Measurements from ENCODE around the gene PI4KA. TPM values are rescaled to one million over a fixed set of nuclear protein-coding genes. Genes with fewer than 3 reads are reported as not detected.
A peak's percentile ranks its signal among the peaks of the same experiment; 100 is the strongest.
"Not testable (repeated sequence)": the region's sequence is repeated elsewhere in the genome, so short reads cannot be mapped to it uniquely, and the experiment has no call there.

The PI4KA gene
- total RNA-seq, 1 experiment from 2014 or later = 23.8 TPM

DNA sequence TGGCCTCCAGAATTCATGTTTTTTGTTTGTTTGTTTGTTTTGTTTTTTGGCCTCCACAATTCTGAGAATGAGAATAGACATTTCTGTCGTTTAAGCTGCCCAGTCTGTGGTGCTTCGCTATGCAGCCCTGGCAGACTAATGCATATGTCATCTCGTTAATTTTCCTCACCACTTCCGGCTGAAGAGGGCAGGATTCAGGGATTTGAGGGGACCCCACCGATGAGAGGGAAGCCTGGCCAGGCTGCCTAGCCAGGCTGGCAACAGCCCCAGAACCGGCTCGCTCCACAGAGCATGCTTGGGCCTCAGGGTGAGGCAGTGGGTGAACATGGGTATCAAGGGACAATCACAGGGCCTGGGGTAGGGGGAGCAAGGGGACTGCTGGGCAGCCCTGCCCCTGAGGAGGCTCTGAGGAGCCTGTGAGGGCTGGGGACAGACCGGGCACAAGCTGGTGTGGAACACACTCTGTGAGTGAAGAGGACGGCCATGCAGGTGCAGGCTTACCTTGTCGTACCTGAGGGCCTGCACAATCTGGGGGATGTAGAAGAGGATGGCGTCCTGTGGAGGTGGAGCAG lies 132.5 kb downstream of the PI4KA start:
- DNase-seq (ENCODE audit: low read depth) = peak; percentile 69

DNA sequence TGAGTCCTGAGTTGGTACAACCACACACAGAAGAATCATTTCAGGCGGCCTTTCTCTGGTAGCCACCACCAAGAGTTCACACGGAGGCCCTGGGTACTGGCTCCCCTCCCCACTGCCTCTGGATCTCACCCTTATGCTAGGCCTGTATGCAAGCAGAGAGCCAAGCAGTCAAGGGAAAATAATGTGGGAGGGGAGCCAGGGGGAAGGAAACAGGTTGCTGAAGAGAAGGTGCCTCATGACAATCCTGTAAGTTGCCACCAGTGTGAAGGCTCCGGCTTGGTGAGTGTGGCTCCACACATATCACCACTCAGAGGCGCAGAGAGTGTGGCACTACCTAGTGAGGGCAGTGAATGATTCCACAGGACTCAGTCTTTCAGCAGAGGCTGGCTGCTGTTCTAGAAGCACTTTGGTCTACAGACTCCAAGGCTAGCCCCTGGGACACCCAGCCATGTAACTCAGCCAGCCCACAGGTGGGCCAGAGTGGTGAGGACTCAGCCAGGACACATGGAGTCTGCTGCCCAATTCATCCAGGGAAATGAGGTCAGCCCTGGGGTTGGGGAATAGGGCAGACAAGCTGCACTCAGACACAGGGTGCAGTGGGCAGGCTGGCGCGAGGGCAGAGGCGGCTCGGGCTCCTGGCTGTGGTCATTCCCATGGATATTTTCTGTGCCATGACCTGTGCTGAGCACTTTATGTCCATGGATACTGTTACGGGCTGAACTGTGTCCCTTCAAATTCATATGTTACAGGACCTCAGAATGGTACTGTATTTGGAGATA lies 133.7 kb downstream of the PI4KA start:
- no peak for DNase-seq (ENCODE audit: low read depth)

DNA sequence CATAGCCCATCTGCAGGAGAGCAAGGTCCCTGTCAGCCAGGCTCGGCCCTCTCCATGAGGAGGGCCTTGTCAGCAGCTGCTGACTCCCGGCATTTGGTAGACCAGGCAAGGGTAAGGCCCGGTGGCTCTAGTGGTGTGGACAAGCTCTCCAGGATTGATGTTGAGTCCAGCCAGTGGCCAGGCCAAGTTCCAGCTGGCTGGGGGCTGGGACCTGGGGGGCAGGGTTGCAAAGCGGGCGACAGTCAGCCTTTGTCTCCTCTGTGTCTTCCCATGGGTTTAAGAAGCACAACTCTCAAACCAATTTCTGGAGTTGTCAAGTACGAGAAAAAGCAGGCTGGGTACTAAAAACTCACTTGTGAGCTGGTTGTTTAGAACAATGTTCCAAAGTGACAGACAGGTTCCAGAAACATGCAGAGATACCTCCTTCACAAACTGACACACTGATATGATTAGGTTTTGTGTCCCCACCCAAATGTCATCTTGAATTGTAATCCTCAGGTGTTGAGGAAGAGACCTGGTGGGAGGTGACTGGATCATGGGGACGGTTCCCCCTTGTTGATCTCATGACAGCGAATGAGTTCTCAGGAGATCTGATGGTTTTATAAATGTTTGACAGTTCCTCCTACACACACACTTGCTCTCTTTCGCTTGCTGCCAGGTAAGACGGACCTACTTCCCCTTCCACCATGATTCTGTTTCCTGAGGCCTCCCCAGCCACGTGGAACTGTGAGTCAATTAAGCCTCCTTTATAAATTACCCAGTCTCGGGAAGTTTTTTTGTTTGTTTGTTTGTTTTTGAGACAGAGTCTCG lies 137.0 kb downstream of the PI4KA start:
- DNase-seq (ENCODE audit: low read depth) = no peak

DNA sequence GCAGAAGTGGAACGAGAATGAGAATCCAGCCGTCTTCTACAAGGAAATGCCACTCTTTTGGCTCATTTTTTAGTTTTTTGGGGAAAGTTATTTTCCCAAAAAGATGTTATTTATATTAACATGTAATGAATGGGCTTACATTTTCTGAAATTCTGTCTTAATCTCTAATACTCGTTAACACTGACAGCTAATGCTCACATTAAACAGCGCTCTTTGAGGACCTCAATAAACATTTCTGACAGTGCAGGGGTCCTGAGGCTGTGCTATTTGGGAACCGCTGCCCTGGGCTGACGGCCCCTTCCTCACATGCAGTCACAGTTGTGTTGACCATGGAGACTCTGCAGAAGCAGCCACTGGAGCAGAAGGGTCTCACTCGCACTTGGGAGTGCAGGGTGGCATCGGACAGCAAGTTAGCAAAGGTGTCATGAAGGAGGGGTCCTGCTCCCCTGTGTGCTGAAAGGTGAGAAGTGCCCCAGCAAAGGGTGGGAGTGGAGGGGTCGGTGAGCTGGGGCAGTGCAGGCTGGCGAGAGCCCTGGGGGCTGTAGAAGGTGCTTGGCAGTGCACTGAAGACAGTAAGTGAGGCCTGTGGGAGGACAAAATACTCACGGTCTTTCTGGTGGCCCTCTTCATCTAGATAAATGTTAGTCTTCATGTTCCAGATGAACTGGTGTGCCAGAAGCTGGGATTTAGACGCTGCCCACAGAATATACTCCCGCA lies 137.8 kb downstream of the PI4KA start:
- no peak for DNase-seq (ENCODE audit: low read depth)

DNA sequence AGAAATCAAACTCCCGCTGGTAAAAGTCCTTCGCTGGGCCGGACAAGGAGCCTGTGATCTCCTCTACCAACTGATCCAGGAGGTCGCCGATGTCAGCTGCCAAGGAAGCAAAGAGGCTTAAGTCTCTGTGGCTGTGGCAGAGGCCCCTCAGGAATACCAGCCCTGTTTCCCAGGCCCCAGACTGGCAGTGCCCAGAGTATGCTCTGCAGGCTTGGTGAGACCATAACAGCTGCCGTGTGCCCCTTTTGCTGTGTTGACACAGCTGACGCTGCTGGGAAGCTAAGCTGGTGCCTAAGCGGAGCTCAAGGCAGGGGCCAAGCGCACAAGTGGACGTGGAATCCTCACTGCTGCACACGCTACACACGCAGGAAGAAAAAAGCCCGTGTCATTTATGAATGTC lies 139.9 kb downstream of the PI4KA start:
- not testable (repeated sequence) for DNase-seq (ENCODE audit: low read depth)

DNA sequence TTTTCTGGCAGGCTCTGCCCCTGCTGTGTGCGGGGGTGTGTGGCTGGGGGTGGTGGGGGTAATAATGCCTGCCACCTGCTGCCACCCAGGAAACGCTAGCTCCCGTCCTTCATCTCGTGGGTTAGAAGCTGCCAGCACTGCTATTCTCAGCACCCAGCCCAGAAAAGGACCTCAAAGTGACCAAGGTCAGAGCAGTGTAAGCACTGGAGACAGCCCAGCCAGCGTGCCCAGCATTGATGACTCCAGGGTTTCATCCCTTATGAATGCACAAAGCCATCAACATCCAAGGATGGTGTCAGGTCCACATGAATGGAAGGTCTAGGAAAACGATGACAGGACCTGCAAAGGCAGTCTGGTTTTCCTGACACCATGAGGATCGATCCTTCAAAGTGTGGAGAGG lies 140.6 kb downstream of the PI4KA start:
- DNase-seq (ENCODE audit: low read depth) = not testable (repeated sequence)

DNA sequence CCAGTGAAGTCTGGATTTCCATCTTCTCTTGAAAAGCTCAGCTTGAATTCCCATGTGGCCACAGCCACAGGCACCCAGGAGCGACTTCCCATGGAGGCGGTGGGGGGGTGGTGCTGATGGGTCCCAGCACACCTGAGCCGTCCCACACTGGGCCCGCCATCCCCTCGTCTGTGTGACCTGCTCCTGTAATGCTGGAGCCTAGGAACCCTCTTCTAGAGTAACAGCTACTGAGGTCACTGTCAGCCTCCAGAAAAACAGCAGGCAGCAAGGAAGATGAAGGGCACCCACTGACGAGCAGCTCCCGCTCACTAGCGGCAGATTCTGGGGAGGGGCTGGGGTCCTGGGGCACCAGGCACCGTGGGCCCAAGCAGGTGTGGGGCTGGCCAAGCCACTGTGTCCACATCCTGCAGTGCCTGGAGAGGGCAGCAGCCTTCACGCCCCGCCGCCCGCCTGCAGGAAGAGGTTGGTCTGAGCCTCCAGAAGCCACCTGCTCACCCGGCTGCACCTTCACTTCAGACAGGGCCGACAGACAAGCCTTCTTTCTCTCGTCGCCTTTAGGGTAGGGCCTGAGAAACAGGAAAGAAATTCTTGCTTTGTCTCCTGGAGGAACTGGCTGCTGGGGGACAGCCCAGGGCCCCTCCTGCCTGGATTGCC lies 141.3 kb downstream of the PI4KA start:
- not testable (repeated sequence) for DNase-seq (ENCODE audit: low read depth)

DNA sequence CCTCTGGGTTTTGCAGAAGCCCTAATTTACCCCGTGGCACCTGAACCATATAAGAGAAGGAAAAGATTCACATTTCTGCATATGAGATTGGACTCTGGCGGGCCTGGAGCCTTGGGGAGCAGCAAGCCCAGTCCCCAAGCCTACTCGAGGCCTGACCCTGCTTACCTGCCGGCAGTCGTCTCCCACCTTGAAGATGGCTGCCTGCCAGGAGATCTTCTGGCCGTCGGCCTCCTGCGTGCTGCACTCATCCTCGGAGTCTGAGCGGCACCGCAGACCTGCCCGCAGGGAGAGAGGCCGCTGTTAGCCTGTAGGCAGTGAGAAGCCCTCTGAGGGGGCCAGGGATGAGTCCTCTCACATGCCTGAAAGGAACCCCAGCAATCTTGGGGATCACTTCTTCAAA lies 145.5 kb downstream of the PI4KA start:
- not testable (repeated sequence) for DNase-seq (ENCODE audit: low read depth)

DNA sequence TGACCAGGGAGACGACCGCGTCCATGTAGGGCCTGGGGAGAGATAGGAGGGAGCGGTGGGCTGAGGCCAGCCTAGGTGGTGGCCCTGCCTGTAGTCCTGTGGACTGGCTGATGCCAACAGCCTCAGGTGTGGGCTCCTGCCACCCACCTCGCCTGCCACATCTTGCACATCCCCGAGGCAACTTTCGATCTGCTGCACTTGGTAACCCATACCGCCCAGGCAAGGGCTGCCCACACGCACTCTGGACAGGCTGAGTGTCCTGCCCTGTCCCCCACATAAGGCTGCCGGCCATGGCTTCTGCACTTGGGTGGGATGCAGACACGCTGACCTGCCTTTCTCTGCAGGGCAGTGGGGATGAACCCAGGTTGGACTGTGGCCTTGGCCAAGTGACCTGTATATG lies 148.6 kb downstream of the PI4KA start:
- not testable (repeated sequence) for DNase-seq (ENCODE audit: low read depth)

DNA sequence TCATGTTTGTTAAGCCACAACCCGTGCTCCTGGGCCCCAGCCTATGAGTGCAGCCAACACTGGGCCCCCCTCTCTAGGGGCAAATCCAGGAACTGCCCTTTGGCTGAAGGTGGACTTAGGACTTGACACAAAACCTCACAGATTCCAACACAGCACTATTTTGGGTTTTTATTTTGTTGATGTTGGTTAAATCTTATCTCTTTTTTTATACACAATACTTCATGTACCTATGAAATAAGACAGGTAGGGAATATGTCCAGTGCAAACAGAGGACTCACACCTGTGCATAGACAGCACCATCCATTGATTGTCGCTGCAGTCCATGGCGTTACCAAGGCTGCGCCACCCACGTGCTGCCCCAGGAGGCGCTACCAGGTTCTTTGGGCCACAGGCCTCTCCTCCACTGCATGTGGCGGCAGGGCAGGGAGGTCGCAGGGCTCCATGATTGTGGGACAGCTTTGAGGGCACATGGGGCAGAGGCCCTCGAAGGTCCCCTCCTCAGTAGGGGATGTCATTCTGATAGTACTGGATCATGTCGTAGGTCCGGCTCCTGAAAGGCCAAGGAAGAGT lies 151.0 kb downstream of the PI4KA start:
- DNase-seq (ENCODE audit: low read depth) = not testable (repeated sequence)

DNA sequence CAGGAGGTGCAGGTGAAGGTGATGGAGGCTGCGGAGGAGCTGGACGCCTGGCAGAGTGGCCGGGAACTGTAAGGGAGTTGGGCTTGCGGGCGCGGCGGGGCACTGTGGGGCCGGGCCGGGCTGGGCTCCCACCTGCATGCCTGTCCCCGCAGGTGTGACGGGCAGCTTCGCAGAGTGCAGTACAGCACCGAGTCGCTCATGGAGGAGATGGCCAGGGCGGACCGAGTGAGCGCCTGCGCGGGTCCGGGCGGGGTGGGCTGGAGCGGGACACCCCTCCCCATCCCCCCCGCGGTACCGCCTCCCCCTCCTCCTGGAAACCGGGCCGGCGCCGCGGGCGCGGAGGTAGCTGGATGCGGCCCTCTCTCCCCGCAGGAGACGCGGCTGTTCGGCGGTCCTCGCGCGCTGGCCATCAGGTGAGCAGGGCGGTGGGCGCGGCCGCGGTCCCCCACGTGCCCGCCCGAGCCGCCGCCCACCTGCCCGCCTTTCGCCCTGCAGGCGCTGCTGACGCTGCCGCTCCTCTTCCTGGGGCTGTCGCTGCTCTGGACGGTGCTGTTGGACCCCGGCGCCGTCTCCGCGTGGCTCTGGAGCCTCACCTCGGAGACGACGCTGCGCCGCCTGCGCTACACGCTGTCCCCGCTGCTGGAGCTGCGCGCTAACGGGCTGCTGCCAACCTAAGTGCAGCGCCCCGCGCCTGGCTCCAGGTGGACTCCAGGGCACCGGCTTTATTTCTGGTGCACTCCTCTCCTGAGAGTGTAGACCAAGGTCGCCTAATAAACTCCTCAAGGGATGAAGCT lies 154.6 kb downstream of the PI4KA start:
- DNase-seq (ENCODE audit: low read depth) = not testable (repeated sequence)

DNA sequence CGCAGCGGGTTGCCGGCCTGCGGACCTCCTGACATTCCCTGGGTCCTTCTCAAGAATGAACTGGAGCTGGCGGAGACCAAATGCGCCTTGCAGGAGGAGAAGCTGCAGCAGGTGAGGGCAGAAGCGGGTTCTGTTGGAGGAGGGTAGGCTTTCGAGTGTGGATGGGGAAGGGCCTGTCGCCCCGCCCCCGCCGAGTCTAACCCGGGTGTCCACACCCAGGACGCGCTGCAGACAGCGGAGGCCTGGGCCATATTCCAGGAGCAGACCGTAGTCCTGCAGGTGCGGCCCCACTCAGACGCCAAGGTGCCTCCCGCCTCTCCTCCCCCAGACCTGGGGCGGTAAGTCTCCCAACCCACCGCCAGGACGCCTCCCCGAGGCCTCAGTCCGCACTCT lies 155.2 kb downstream of the PI4KA start:
- DNase-seq (ENCODE audit: low read depth) = not testable (repeated sequence)

DNA sequence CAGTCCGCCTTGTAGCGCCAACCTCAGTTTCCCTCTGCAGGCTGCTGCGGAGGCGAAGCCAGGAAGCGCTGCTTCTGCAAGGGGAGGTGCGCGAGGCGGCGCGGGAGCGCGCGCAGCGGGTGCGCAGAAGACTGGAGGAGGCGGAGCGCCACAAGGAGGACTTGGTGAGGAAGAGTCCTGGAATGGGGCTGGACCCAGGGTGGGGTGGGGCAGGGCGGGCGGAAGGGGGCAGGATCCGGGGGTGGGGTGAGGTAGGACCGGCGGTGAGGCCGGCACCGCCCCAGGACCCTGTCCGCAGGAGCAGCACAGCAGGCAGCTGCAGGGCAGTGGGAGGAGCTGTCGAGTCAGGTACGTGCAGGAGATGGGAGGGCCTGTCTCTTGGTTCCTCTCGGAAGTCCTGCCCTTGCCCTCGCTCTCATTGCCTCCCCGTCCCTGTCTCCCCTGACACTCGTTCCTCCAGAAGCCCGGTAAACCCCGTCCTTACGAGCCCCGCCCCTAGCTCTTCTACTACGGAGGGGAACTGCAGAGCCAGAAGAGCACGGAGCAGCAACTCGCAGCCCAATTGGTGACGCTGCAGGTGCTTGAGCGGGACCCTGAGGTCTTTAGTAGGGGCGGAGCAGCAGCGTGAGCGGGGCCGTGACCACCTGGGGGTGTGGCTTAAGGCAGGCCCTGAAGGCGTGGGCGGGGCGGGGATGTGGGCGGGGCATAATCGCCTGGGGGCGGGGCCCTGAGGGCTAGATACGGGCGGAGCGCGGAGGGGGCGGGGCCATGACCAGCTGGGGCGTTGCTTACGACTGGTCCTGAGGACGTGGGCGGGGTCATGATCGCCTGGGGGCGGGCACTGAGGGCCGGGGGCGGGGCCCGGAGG lies 155.8 kb downstream of the PI4KA start:
- peak; percentile 86 for DNase-seq (ENCODE audit: low read depth)

DNA sequence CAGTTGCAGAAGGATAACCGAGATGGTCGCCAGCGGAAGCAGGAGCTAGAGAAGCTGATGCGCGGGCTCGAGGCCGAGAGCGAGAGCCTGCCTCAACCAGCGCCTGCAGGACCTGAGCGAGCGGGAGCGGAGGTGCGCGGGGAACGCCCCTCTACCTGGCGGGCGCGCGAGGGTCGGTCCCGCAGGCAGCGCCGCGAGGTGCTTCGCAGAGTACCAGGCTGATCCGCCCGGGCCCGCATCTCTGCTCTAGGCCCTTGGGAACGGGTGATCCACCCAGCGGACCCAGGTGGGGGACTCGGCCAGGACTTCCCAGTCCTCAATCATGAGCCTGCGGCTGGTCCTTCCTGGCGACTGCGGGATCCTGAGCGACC lies 156.5 kb downstream of the PI4KA start:
- not testable (repeated sequence) for DNase-seq (ENCODE audit: low read depth)

DNA sequence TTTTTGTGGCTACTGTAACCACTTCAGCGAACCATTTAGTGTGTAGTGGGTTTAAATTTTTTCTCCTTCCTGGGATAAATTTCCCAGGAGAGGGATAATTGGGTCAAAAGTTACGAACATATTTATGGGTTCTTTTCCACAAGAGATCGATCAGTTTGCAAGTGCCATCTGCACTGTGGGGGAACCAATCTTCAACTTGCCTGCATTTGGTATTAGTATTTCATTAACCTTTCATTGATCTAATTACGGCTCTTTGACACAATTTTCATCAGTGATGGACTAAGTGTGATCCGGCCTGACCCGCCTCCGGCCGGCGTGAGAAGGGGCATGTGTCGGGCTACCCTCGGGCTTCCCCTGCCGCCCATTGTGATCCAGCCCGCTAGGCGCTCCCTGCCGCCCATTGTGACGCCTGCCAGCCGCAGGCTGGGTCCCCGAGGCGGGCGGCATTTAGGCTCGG lies 156.9 kb downstream of the PI4KA start:
- not testable (repeated sequence) for DNase-seq (ENCODE audit: low read depth)

DNA sequence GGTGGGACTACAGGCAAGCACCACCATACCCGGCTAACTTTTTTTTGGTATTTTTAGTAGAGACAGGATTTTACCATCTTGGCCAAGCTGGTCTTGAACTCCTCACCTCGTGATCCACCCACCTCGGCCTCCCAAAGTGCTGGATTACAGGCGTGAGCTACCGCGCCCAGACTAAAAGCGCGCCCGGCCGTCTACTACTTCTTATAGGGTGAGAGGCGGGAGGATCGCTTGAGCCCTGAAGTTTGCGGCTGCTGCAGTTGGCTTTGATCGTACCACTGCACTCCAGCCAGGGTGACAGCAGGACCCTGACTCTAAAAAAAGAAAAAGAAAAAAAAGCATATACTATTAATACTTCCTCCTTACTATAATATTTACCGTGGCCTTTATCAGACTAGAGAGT lies 158.3 kb downstream of the PI4KA start:
- not testable (repeated sequence) for DNase-seq (ENCODE audit: low read depth)

DNA sequence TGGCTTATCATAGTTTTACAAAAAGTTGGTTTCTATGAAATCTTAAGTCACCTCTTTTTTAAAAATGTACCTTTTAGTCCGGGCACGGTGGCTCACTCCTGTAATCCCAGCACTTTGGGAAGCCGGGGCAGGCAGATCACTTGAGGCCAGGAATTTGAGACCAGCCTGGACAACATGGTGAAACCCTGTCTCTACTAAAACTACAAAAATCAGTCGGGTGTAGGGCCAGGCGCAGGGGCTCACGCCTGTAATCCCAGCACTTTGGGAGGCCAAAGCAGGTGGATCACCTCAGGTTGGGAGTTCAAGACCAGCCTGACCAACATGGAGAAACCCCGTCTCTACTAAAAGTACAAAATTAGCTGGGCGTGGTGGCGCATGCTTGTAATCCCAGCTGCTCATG lies 158.8 kb downstream of the PI4KA start:
- not testable (repeated sequence) for DNase-seq (ENCODE audit: low read depth)

DNA sequence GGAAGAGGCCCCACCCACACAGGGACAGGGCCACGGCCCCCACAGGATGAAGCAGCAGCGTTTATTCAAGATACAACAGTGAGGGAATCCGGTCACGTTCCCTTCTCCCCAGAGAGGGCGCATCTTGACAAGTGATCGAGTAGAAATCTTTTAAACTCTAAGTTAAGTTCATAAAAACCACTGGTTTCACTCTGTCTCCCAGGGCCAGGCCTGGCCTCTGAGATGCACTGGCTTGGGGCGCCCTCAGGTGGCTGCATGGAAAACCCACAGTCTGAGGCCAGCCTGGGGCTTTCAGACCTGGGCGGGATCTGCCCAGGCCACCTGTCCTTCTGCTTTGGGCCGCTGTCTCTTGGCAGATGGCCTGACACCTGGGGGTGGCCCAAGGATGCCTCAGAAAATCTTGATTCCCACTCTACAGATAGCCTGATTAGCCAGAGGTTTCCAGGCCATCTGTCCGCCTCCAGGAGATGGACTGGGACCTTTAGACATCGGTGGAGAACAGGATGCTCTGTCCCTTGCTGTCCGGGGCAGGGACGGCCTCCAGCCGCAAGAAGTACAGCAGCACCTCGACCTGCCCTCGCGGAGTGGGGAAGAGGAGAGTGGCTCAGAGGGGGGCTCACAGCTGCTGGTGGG lies 161.0 kb downstream of the PI4KA start:
- DNase-seq (ENCODE audit: low read depth) = peak; percentile 84

DNA sequence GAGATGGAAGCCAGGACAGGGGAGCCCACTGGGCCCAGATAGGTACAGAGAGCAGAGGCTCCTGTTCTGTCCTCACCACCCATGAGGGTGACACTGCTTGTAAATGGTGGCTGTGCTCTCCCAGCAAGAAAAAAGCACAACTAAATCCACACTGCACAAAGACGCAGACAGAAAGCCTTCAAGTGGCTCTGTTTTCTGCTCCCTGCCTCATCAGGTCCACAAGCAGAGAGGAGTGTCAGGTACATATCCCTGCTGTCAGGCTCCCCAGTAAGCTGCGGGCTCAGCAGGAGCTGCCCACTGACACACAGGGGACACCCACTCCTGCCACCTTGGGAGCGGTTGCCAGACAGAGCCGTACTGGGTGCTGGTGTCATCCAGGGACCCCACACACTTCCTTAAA lies 162.6 kb downstream of the PI4KA start:
- not testable (repeated sequence) for DNase-seq (ENCODE audit: low read depth)
